H9 (cell line): ENCODE measurements around the gene FAM200C. TPM values are rescaled to one million over a fixed set of nuclear protein-coding genes. Genes with fewer than 3 reads are reported as not detected.

Source experiments
- DNase-seq: peaks from one replicate; pipeline ENCODE4 v3.0.0-alpha.2; 2017
- H2AFZ ChIP-seq: one replicate; pipeline ENCODE4 v1.6.1; 2013; ENCODE audit warnings: mild to moderate bottlenecking, low read length, control low read depth, moderate library complexity
- H2AK5ac ChIP-seq: 2 replicates; pipeline ENCODE4 v1.6.1; 2013; ENCODE audit warnings: low read length, control low read depth, mixed read lengths; ENCODE audit not compliant: insufficient read length
- H2BK120ac ChIP-seq: one replicate; pipeline ENCODE4 v1.6.1; 2013; ENCODE audit warnings: low read depth, mild to moderate bottlenecking, low read length, control low read depth, inconsistent platforms; ENCODE audit not compliant: poor library complexity, severe bottlenecking
- H2BK12ac ChIP-seq: 2 replicates; pipeline ENCODE4 v1.6.1; 2013; ENCODE audit warnings: low read length, control low read depth, mixed read lengths, low read depth; ENCODE audit not compliant: insufficient read length
- H2BK15ac ChIP-seq: 2 replicates; pipeline ENCODE4 v1.6.1; 2013; ENCODE audit warnings: low read depth, low read length, control low read depth
- H2BK20ac ChIP-seq: one replicate; pipeline ENCODE4 v1.6.1; 2013; ENCODE audit warnings: low read depth, mild to moderate bottlenecking, low read length, control low read depth, inconsistent platforms; ENCODE audit not compliant: poor library complexity, severe bottlenecking
- H2BK5ac ChIP-seq: 2 replicates; pipeline ENCODE4 v1.6.1; 2013; ENCODE audit warnings: low read length, control low read depth, mixed read lengths; ENCODE audit not compliant: insufficient read length
- H3K14ac ChIP-seq: 2 replicates; pipeline ENCODE4 v1.6.1; 2013; ENCODE audit warnings: low read length, control low read depth; ENCODE audit not compliant: insufficient read depth
- H3K18ac ChIP-seq: 2 replicates; pipeline ENCODE4 v1.6.1; 2013; ENCODE audit warnings: low read depth, mild to moderate bottlenecking, mixed read lengths, low read length, control low read depth; ENCODE audit not compliant: insufficient read length
- H3K23ac ChIP-seq: 2 replicates; pipeline ENCODE4 v1.6.1; 2013; ENCODE audit warnings: low read length, control low read depth, mixed read lengths, low read depth; ENCODE audit not compliant: insufficient read length
- H3K23me2 ChIP-seq: 2 replicates; pipeline ENCODE4 v1.6.1; 2013; ENCODE audit warnings: low read depth, mild to moderate bottlenecking, mixed read lengths, low read length, control low read depth; ENCODE audit not compliant: insufficient read length, poor library complexity, severe bottlenecking
- H3K27ac ChIP-seq: 2 replicates; pipeline ENCODE4 v1.5.1; 2013; ENCODE audit warnings: low read length, control low read depth, mixed read lengths, low read depth; ENCODE audit not compliant: insufficient read length
- H3K27me3 ChIP-seq: 2 replicates; pipeline ENCODE4 v1.6.1; 2013; ENCODE audit warnings: low read length, control low read depth, inconsistent platforms; ENCODE audit not compliant: insufficient read depth
- H3K4ac ChIP-seq: 2 replicates; pipeline ENCODE4 v1.6.1; 2013; ENCODE audit warnings: low read depth, mild to moderate bottlenecking, control low read depth, inconsistent platforms, low read length, moderate library complexity
- H3K4me1 ChIP-seq: 2 replicates; pipeline ENCODE4 v1.6.1; 2013; ENCODE audit warnings: low read length, control low read depth, inconsistent platforms; ENCODE audit not compliant: insufficient read depth
- H3K4me2 ChIP-seq: 2 replicates; pipeline ENCODE4 v1.6.1; 2013; ENCODE audit warnings: low read length, control low read depth, mixed read lengths; ENCODE audit not compliant: insufficient read length, insufficient read depth
- H3K56ac ChIP-seq: 2 replicates; pipeline ENCODE4 v1.6.1; 2013; ENCODE audit warnings: low read depth, mild to moderate bottlenecking, mixed read lengths, low read length, control low read depth; ENCODE audit not compliant: insufficient read length
- H3K79me1 ChIP-seq: 2 replicates; pipeline ENCODE4 v1.6.1; 2013; ENCODE audit warnings: low read depth, mild to moderate bottlenecking, moderate library complexity, low read length, control low read depth, inconsistent platforms; ENCODE audit not compliant: insufficient read depth, poor library complexity, severe bottlenecking
- H3K79me2 ChIP-seq: 2 replicates; pipeline ENCODE4 v1.6.1; 2013; ENCODE audit warnings: low read length, control low read depth, inconsistent platforms; ENCODE audit not compliant: insufficient read depth
- H3K9ac ChIP-seq: 2 replicates; pipeline ENCODE4 v1.6.1; 2013; ENCODE audit warnings: low read length, control low read depth, mixed read lengths; ENCODE audit not compliant: insufficient read length; ENCODE audit errors: extremely low read depth
- H3K9me3 ChIP-seq: one replicate; pipeline ENCODE4 v1.6.1; 2013; ENCODE audit warnings: low read depth, low read length, inconsistent platforms; ENCODE audit not compliant: control insufficient read depth
- H3T11ph ChIP-seq: one replicate; pipeline ENCODE4 v1.6.1; 2013; ENCODE audit warnings: mild to moderate bottlenecking, low read length, control low read depth, inconsistent platforms
- H4K20me1 ChIP-seq: one replicate; pipeline ENCODE4 v1.6.1; 2013; ENCODE audit not compliant: control insufficient read depth, insufficient read length, insufficient read depth
- H4K5ac ChIP-seq: 2 replicates; pipeline ENCODE4 v1.6.1; 2013; ENCODE audit warnings: low read depth, mild to moderate bottlenecking, mixed read lengths, low read length, control low read depth; ENCODE audit not compliant: insufficient read length
- H4K8ac ChIP-seq: replicated peaks from 2 replicates; pipeline ENCODE4 v1.6.1; 2013; ENCODE audit warnings: low read length, control low read depth, mixed read lengths, low read depth; ENCODE audit not compliant: insufficient read length
- H4K91ac ChIP-seq: 2 replicates; pipeline ENCODE4 v1.6.1; 2013; ENCODE audit warnings: low read depth, mild to moderate bottlenecking, moderate library complexity, mixed read lengths, low read length, control low read depth; ENCODE audit not compliant: insufficient read length
- H3K27ac Mint-ChIP-seq, 3 experiments: 2 replicates in 2 of 3; 3 replicates in 1 of 3; pipeline ENCODE4 v1.8.0; 2020 to 2021; ENCODE audit warnings: mixed read lengths in 3 of 3, mild to moderate bottlenecking in 1 of 3, moderate library complexity in 1 of 3
- H3K27me3 Mint-ChIP-seq: 2 replicates; pipeline ENCODE4 v1.8.0; 2021; ENCODE audit warnings: low read depth, mild to moderate bottlenecking, moderate library complexity, mixed read lengths
- H3K36me3 Mint-ChIP-seq, 3 experiments: 2 replicates in 2 of 3; 3 replicates in 1 of 3; pipeline ENCODE4 v1.8.0; 2020 to 2021; ENCODE audit warnings: low read depth in 3 of 3, mixed read lengths in 3 of 3; ENCODE audit not compliant: insufficient read depth in 1 of 3
- H3K4me1 Mint-ChIP-seq, 2 experiments: 2 replicates each; pipeline ENCODE4 v1.8.0; 2020; ENCODE audit warnings: mixed read lengths in 2 of 2
- H3K4me3 Mint-ChIP-seq, 2 experiments: 2 replicates in 1 of 2; 3 replicates in 1 of 2; pipeline ENCODE4 v1.8.0; 2020 to 2021; ENCODE audit warnings: mild to moderate bottlenecking in 2 of 2, mixed read lengths in 2 of 2, moderate library complexity in 1 of 2
- H3K9me3 Mint-ChIP-seq, 2 experiments: 2 replicates in 1 of 2; 3 replicates in 1 of 2; pipeline ENCODE4 v1.8.0; 2020; ENCODE audit warnings: mild to moderate bottlenecking in 2 of 2, mixed read lengths in 2 of 2, moderate library complexity in 1 of 2
- CTCF ChIP-seq: fragments of 200-600 bp; sonication (generic); conservative IDR thresholded peaks from 3 replicates; pipeline ENCODE4 v1.8.0; 2021; ENCODE audit warnings: antibody characterized with exemption, mild to moderate bottlenecking
- WGBS: extraction: QIAGEN DNeasy Blood & Tissue Kit; methylation state at CpG from one replicate; pipeline ENCODE4 v1.1.7; 2013; ENCODE audit warnings: missing lambda C conversion rate, low lambda C conversion rate, mixed read lengths; ENCODE audit not compliant: insufficient read length; ENCODE audit errors: extremely low coverage; 5-methylcytosine and 5-hydroxymethylcytosine counted together
- total RNA-seq: library from RNA; stranded (reverse); gene quantifications from 2 replicates; pipeline ENCODE4 v1.2.1, GENCODE V29; 2021

Gene FAM200C
- total RNA-seq, 1 experiment from 2014 or later, result 4.3 TPM

DNA sequence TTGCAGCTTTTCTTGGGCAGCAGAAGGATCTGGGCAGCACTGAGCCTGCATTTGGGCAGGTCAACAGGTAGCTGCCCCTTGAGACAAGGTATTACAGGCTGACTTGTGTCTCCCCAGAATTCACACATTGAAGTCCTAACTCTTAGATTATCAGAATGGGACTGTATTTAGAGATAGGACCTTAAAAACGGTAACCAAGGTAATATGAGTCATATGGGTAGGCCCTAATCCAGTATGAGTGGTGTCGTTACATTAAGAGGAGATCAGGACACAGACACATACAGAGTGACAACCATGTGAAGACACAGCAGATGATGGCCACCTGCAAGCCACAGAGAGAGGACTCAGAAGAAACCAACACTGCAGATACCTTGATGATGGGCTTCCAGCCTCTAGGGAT, 32.6 kb downstream of the FAM200C start:
- Histone ChIP-seq H2BK20ac (no peak overlapping the region), H3K23me2 (peaks cover 8% of the 10 kb centered on the region), H3K9ac (no peak overlapping the region), H3K79me2 (no peaks in the 10 kb centered on the region), H4K8ac (no peak overlapping the region), H3T11ph (no peak overlapping the region), H3K18ac (no peak overlapping the region), H4K5ac (no peak overlapping the region), H3K79me1 (no peaks in the 10 kb centered on the region), H2BK12ac (no peak overlapping the region), H4K20me1 (no peaks in the 10 kb centered on the region), H3K4me1 (no peaks in the 10 kb centered on the region; the same call in 1 of the 2 replicates), H2AFZ (no peak overlapping the region), H3K27me3 (peaks cover 9% of the 10 kb centered on the region; the same call in 1 of the 2 replicates), H3K4me2 (no peak overlapping the region), H3K23ac (no peak overlapping the region), H3K9me3 (no peaks in the 10 kb centered on the region), H2BK5ac (no peak overlapping the region), H2BK120ac (no peak overlapping the region), H3K4ac (no peak overlapping the region), H3K27ac (no peak overlapping the region), H3K14ac (no peak overlapping the region), H3K56ac (no peak overlapping the region), H2AK5ac (no peak overlapping the region), H2BK15ac (no peak overlapping the region), H4K91ac (no peak overlapping the region)
- Mint-ChIP-seq H3K36me3 (no peaks in the 10 kb centered on the region), H3K27ac (no peak overlapping the region), H3K9me3 (no peaks in the 10 kb centered on the region), H3K4me3 (no peak overlapping the region), H3K4me1 (peaks cover 12 to 14% of the 10 kb centered on the region in 2 experiments), H3K27me3 (peaks cover 42% of the 10 kb centered on the region)
- no peak for TF ChIP-seq CTCF
- no CpG with 5 or more reads among the region's 2 CpGs for WGBS
- DNase-seq, result no peak
